Fibroblast of villous mesenchyme (primary cell): Measurements from ENCODE around the gene FSTL4. TPM values are rescaled to one million over a fixed set of nuclear protein-coding genes. Genes with fewer than 3 reads are reported as not detected.

Source experiments
- DNase-seq: peaks from one replicate; pipeline ENCODE4 v3.0.0-alpha.2; 2010; ENCODE audit warnings: low read depth
- H3K4me3 ChIP-seq: 2 replicates; pipeline ENCODE4 v1.5.1; 2011; ENCODE audit warnings: low read depth, mild to moderate bottlenecking, low read length
- total RNA-seq: library from RNA; depleted of rRNA; stranded (reverse); fragments of >200 nt; gene quantifications from 2 replicates; pipeline ENCODE4 v1.2.3, GENCODE V29; 2012
- TF ChIP-seq, protein P1 (sequence below): IDR thresholded peaks from 2 replicates; pipeline ENCODE4 v1.5.1; 2012; ENCODE audit warnings: low read depth, mild to moderate bottlenecking, low read length; ENCODE audit not compliant: insufficient read depth

The FSTL4 gene
- total RNA-seq, 1 donor: not detected

GRCh38 chr5:133230823-133231578, 381.3 kb downstream of the FSTL4 start:
- DNase-seq: no peak
- TF ChIP-seq, protein P1, sequence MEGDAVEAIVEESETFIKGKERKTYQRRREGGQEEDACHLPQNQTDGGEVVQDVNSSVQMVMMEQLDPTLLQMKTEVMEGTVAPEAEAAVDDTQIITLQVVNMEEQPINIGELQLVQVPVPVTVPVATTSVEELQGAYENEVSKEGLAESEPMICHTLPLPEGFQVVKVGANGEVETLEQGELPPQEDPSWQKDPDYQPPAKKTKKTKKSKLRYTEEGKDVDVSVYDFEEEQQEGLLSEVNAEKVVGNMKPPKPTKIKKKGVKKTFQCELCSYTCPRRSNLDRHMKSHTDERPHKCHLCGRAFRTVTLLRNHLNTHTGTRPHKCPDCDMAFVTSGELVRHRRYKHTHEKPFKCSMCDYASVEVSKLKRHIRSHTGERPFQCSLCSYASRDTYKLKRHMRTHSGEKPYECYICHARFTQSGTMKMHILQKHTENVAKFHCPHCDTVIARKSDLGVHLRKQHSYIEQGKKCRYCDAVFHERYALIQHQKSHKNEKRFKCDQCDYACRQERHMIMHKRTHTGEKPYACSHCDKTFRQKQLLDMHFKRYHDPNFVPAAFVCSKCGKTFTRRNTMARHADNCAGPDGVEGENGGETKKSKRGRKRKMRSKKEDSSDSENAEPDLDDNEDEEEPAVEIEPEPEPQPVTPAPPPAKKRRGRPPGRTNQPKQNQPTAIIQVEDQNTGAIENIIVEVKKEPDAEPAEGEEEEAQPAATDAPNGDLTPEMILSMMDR: no peak
- no peak overlapping the region for H3K4me3 ChIP-seq

- no peak for DNase-seq
- TF ChIP-seq, protein P1: no peak
- no peak overlapping the region for H3K4me3 ChIP-seq
Measured at GRCh38 chr5:133229931-133230664, 382.2 kb downstream of the FSTL4 start.

GRCh38 chr5:133228316-133228715, 384.0 kb downstream of the FSTL4 start:
- H3K4me3 ChIP-seq: no peak overlapping the region
- no peak for DNase-seq
- TF ChIP-seq, protein P1: no peak

DNA sequence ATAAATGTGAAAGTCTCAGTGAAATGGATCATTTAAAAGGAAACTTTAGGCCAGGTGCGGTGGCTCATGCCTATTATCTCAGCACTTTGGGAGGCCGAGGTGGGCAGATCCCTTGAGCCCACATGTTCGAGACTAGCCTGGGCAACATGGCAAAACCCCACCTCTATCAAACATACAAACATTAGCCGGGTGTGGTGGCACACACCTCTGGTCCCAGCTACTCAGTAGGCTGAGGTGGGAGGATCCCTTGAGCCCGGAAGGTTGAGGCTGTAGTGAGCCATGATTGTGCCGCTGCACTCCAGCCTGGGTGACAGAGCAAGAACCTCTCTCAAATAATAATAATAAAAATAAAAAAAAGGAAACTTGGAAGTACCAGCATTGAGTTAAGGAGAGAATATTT, 384.4 kb downstream of the FSTL4 start:
- TF ChIP-seq, protein P1: no peak
- no peak for DNase-seq
- H3K4me3 ChIP-seq: no peak overlapping the region

GRCh38 chr5:133227082-133227481, 385.3 kb downstream of the FSTL4 start:
- no peak for DNase-seq
- TF ChIP-seq, protein P1: no peak
- H3K4me3 ChIP-seq: no peak overlapping the region

DNA sequence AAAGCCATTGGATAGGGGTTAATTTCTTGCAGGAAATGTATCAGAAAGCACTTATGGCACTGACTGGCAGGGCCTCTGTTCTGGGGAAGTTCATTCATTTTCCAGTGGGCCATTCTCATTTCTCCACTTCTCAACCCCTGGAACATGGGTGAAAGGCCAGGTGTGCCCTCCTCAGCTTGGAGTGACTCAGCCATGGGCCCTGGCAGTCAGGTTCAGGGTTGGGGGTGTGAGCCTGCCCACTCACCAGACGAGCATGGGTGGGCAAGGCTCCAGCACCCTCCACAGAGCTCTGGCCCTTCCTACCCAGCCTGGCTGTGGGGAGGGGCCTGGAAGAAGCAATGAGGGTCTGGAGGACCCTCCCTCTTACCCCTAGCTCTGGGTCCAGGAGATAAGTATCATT, 386.2 kb downstream of the FSTL4 start:
- TF ChIP-seq, protein P1: no peak
- H3K4me3 ChIP-seq: no peak overlapping the region
- no peak for DNase-seq
